ACC112 (cell line): Measurements from ENCODE around the gene FNDC4.
A peak's percentile ranks its signal among the peaks of the same experiment; 100 is the strongest.
"Not testable (repeated sequence)": the region's sequence is repeated elsewhere in the genome, so short reads cannot be mapped to it uniquely, and the experiment has no call there.

Source experiments
- H2AFZ ChIP-seq: fragments of 200-600 bp; sonication (generic); one replicate; pipeline ENCODE4 v1.6.0; 2017; ENCODE audit warnings: antibody characterized with exemption, low read length; ENCODE audit not compliant: unreplicated experiment
- H3K27ac ChIP-seq: fragments of 200-600 bp; sonication (generic); 2 replicates; pipeline ENCODE4 v1.5.1; 2014; ENCODE audit warnings: low read depth, mild to moderate bottlenecking, antibody characterized with exemption, low read length, moderate library complexity
- H3K27me3 ChIP-seq: fragments of 200-600 bp; sonication (generic); 2 replicates; pipeline ENCODE4 v1.6.1; 2014; ENCODE audit warnings: mild to moderate bottlenecking, antibody characterized with exemption, low read length, moderate library complexity, mixed read lengths; ENCODE audit not compliant: insufficient read depth
- H3K36me3 ChIP-seq: fragments of 200-600 bp; sonication (generic); 2 replicates; pipeline ENCODE4 v1.6.1; 2016; ENCODE audit warnings: mild to moderate bottlenecking, antibody characterized with exemption, low read length, moderate library complexity, mixed read lengths; ENCODE audit not compliant: insufficient read depth
- H3K4me1 ChIP-seq: fragments of 200-600 bp; sonication (generic); one replicate; pipeline ENCODE4 v1.6.1; 2016; ENCODE audit warnings: low read length, mixed read lengths; ENCODE audit not compliant: insufficient read depth, unreplicated experiment, control insufficient read depth
- H3K4me3 ChIP-seq: fragments of 200-600 bp; sonication (generic); 2 replicates; pipeline ENCODE4 v1.5.1; 2014; ENCODE audit warnings: mild to moderate bottlenecking, low read depth, low read length
- H3K79me2 ChIP-seq: fragments of 200-600 bp; sonication (generic); one replicate; pipeline ENCODE4 v1.6.0; 2016; ENCODE audit warnings: low read length; ENCODE audit not compliant: control insufficient read depth, unreplicated experiment, insufficient read depth

FNDC4 gene, protein sequence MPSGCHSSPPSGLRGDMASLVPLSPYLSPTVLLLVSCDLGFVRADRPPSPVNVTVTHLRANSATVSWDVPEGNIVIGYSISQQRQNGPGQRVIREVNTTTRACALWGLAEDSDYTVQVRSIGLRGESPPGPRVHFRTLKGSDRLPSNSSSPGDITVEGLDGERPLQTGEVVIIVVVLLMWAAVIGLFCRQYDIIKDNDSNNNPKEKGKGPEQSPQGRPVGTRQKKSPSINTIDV

GRCh38 chr2:27494944-27495554 is at the start of gene FNDC4:
TSS of gene FNDC4 (minus strand) at chr2:27495200. CDS start at chr2:27494679, 521 bp downstream.
- no peaks in the 10 kb centered on the region for H3K79me2 ChIP-seq
- no peaks in the 10 kb centered on the region for H3K36me3 ChIP-seq
- no peaks in the 10 kb centered on the region for H3K27me3 ChIP-seq
- H3K27ac ChIP-seq = no peak within 1 kb of the TSS
- H3K4me3 ChIP-seq = peak within 1 kb of the TSS; percentile 91
- H3K4me1 ChIP-seq = peaks cover 19% of the 10 kb centered on the region
- peak within 1 kb of the TSS; percentile 96 for H2AFZ ChIP-seq

GRCh38 chr2:27544143-27544821 is 49.3 kb upstream of the FNDC4 start:
- no peak overlapping the region for H2AFZ ChIP-seq
- H3K27me3 ChIP-seq = no peaks in the 10 kb centered on the region
- H3K79me2 ChIP-seq = no peaks in the 10 kb centered on the region
- no peak overlapping the region for H3K4me3 ChIP-seq
- H3K36me3 ChIP-seq = no peaks in the 10 kb centered on the region
- H3K4me1 ChIP-seq = no peaks in the 10 kb centered on the region
- no peak overlapping the region for H3K27ac ChIP-seq

- not testable (repeated sequence) for H2AFZ ChIP-seq, H3K27ac ChIP-seq, H3K4me3 ChIP-seq, H3K27me3 ChIP-seq, H3K79me2 ChIP-seq, H3K4me1 ChIP-seq, H3K36me3 ChIP-seq
Measured at GRCh38 chr2:27539649-27540048, 44.6 kb upstream of the FNDC4 start.

DNA sequence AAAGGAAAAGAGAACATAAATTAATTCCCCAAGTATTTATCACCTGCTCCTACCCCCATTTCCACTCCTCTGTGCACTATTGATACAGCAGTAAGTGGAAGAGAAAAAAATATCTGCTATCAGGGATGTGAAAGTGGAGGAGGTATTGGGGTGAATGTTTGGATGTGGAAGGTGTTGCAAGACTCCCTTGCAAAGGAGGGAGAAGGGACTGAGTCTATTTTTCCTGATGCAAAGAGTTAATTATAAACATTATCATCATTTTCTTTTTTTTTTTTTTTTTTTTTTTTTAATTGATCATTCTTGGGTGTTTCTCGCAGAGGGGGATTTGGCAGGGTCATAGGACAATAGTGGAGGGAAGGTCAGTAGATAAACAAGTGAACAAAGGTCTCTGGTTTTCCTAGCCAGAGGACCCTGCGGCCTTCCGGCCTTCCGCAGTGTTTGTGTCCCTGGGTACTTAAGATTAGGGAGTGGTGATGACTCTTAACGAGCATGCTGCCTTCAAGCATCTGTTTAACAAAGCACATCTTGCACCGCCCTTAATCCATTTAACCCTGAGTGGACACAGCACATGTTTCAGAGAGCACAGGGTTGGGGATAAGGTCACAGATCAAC is 43.9 kb upstream of the FNDC4 start:
- not testable (repeated sequence) for H3K4me1 ChIP-seq, H3K4me3 ChIP-seq, H3K79me2 ChIP-seq, H2AFZ ChIP-seq, H3K27me3 ChIP-seq, H3K36me3 ChIP-seq, H3K27ac ChIP-seq

DNA sequence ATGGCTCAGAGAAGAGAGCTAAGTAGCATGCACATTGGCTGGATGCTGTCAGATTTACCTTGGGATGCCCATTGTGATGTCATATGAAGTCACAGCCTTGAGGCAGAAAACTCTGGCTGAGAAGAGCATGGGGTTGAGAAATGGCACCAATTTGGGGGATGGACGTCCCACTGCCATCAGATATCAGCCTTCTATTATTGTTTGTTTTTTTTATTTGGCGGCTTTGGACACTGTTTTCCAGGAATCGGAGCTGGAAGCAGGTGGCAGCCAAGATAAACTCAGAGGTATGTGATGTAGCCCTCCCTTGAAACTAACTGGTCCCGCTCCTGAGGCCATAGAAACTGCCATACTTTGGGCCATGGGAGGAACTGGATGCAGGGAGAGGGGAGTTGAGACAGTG is 42.3 kb upstream of the FNDC4 start:
- no peak overlapping the region for H3K4me3 ChIP-seq
- no peak overlapping the region for H3K27ac ChIP-seq
- H2AFZ ChIP-seq = no peak overlapping the region
- H3K27me3 ChIP-seq = no peaks in the 10 kb centered on the region
- H3K4me1 ChIP-seq = no peaks in the 10 kb centered on the region
- H3K36me3 ChIP-seq = no peaks in the 10 kb centered on the region
- no peaks in the 10 kb centered on the region for H3K79me2 ChIP-seq

GRCh38 chr2:27531983-27532382 is 37.0 kb upstream of the FNDC4 start:
- Histone ChIP-seq H3K4me1 (peaks cover 8% of the 10 kb centered on the region), H3K27me3 (no peaks in the 10 kb centered on the region), H3K4me3 (no peak overlapping the region), H3K79me2 (no peaks in the 10 kb centered on the region), H3K27ac (no peak overlapping the region), H2AFZ (no peak overlapping the region), H3K36me3 (no peaks in the 10 kb centered on the region)

- Histone ChIP-seq H3K27me3 (no peaks in the 10 kb centered on the region), H3K79me2 (no peaks in the 10 kb centered on the region), H3K4me1 (peaks cover 8% of the 10 kb centered on the region), H2AFZ (no peak overlapping the region), H3K36me3 (no peaks in the 10 kb centered on the region), H3K4me3 (no peak overlapping the region), H3K27ac (no peak overlapping the region)
Measured at GRCh38 chr2:27527182-27527581, 32.2 kb upstream of the FNDC4 start.

GRCh38 chr2:27522400-27522945 is 27.5 kb upstream of the FNDC4 start:
- Histone ChIP-seq H3K79me2 (no peaks in the 10 kb centered on the region), H3K4me3 (no peak overlapping the region), H3K27ac (no peak overlapping the region), H2AFZ (no peak overlapping the region), H3K27me3 (no peaks in the 10 kb centered on the region), H3K4me1 (peaks cover 5% of the 10 kb centered on the region), H3K36me3 (no peaks in the 10 kb centered on the region)

DNA sequence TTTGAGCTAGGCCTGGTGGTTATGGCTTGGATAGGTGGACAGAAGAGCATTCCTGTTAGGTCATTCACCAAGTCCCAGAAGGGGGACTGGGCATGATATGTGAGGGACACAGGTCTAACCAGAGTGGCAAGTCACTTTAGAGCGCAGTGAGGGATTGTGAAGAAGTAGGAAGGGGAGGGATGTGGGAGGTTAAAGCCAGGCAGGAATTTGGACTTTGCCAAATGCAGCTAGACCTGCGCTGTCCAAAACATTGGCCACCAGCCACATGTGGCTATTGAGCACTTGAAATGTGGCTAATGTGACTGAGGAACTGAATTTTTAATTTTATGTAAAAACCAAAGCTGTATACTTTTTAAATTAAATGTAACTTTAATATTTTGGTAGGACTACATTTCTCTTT is 25.3 kb upstream of the FNDC4 start:
- Histone ChIP-seq H3K27me3 (no peaks in the 10 kb centered on the region), H3K36me3 (no peaks in the 10 kb centered on the region), H3K4me1 (no peaks in the 10 kb centered on the region)

DNA sequence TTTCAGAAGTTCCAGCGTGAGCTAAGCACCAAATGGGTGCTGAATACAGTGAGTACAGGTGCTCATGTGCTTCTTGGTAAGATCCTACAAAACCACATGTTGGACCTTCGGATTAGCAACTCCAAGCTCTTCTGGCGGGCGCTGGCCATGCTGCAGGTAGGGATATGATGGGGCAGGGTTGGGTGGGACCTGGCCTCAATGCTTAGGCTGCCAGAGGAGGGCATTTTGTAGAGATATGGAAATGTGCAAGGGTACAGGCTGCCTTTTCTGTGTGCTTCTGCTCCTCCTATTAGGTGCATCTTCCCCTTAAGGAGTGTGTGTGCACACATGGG is 23.7 kb upstream of the FNDC4 start:
- H3K4me1 ChIP-seq = no peaks in the 10 kb centered on the region
- H3K27me3 ChIP-seq = no peaks in the 10 kb centered on the region
- H2AFZ ChIP-seq = no peak overlapping the region
- no peak overlapping the region for H3K4me3 ChIP-seq
- H3K36me3 ChIP-seq = no peaks in the 10 kb centered on the region
- H3K79me2 ChIP-seq = no peaks in the 10 kb centered on the region
- no peak overlapping the region for H3K27ac ChIP-seq

More for the DNA sequence above, 25.3 kb upstream of the FNDC4 start:
- Histone ChIP-seq H2AFZ (no peak overlapping the region), H3K79me2 (no peaks in the 10 kb centered on the region), H3K27ac (no peak overlapping the region), H3K4me3 (no peak overlapping the region)
